IMR-90 (cell line): ENCODE results near the gene ZNF217. TPM values are rescaled to one million over a fixed set of nuclear protein-coding genes. Genes with fewer than 3 reads are reported as not detected.

ENCODE experiments used
- ATAC-seq: fragments of 200-7000 bp; cut with Tn5 transposase; 2 replicates; pipeline ENCODE4 v1.9.1; 2020; ENCODE audit warnings: low read depth, mild to moderate bottlenecking, moderate library complexity
- BruUV-seq: library from RNA; stranded (reverse); fragments of 400-500 nt; replicated peaks from 2 replicates; lab custom pipeline; 2021; lab: Mats Ljungman, UMichigan
- CTCF ChIA-PET: fragments of 300-600 bp; formaldehyde crosslinking; extraction: SDS; loops from one replicate; lab custom pipeline; 2021; ENCODE audit warnings: antibody characterized with exemption; lab: Yijun Ruan, JAX
- POLR2A ChIA-PET: fragments of 300-600 bp; sonication (Branson Sonifier 250); formaldehyde crosslinking; loops from one replicate; lab custom pipeline; 2022; ENCODE audit warnings: antibody characterized with exemption; ENCODE audit not compliant: unreplicated experiment; lab: Charles Lee
- DNase-seq: peaks from one replicate; pipeline ENCODE4 v3.0.0; 2013
- H2AFZ ChIP-seq: replicated peaks from 2 replicates; pipeline ENCODE3; 2013; ENCODE audit warnings: low read length, mild to moderate bottlenecking; ENCODE audit not compliant: poor library complexity
- H2AK5ac ChIP-seq: 2 replicates; pipeline ENCODE4 v1.6.1; 2013; ENCODE audit warnings: low read depth, low read length, inconsistent platforms
- H2AK9ac ChIP-seq: replicated peaks from 2 replicates; pipeline ENCODE3; 2013; ENCODE audit warnings: mild to moderate bottlenecking, low read depth, low read length, moderate library complexity; ENCODE audit not compliant: poor library complexity
- H2BK120ac ChIP-seq: 2 replicates; pipeline ENCODE4 v1.6.1; 2013; ENCODE audit warnings: low read depth, low read length, inconsistent platforms
- H2BK15ac ChIP-seq: 3 replicates; pipeline ENCODE4 v1.6.1; 2013; ENCODE audit warnings: low read depth, low read length, inconsistent platforms
- H2BK20ac ChIP-seq: 2 replicates; pipeline ENCODE4 v1.6.1; 2013; ENCODE audit warnings: low read depth, mild to moderate bottlenecking, inconsistent platforms, low read length, moderate library complexity
- H2BK5ac ChIP-seq: 2 replicates; pipeline ENCODE4 v1.6.1; 2013; ENCODE audit warnings: mild to moderate bottlenecking, low read depth, low read length, inconsistent platforms; ENCODE audit not compliant: poor library complexity, severe bottlenecking
- H3K14ac ChIP-seq: replicated peaks from 2 replicates; pipeline ENCODE4 v1.6.1; 2013; ENCODE audit warnings: low read depth, low read length, inconsistent platforms
- H3K18ac ChIP-seq: 2 replicates; pipeline ENCODE4 v1.6.1; 2013; ENCODE audit warnings: low read depth, low read length, control low read depth
- H3K23ac ChIP-seq: 2 replicates; pipeline ENCODE4 v1.6.1; 2013; ENCODE audit warnings: low read depth, low read length, inconsistent platforms
- H3K27ac ChIP-seq: 2 replicates; pipeline ENCODE4 v1.5.1; 2013; ENCODE audit warnings: mild to moderate bottlenecking, control low read depth, low read length; ENCODE audit not compliant: insufficient read depth
- H3K27me3 ChIP-seq: 2 replicates; pipeline ENCODE4 v1.6.1; 2013; ENCODE audit warnings: low read length; ENCODE audit not compliant: control insufficient read depth, insufficient read depth
- H3K36me3 ChIP-seq: 2 replicates; pipeline ENCODE4 v1.6.1; 2013; ENCODE audit warnings: low read length, mixed read lengths; ENCODE audit not compliant: control insufficient read depth, insufficient read depth
- H3K4ac ChIP-seq: 2 replicates; pipeline ENCODE4 v1.6.1; 2013; ENCODE audit warnings: low read depth, low read length, inconsistent platforms
- H3K4me1 ChIP-seq: 2 replicates; pipeline ENCODE4 v1.6.1; 2013; ENCODE audit warnings: low read length, mixed read lengths; ENCODE audit not compliant: control insufficient read depth, insufficient read depth
- H3K4me2 ChIP-seq: 2 replicates; pipeline ENCODE4 v1.6.1; 2013; ENCODE audit warnings: low read depth, mild to moderate bottlenecking, control low read depth, low read length, moderate library complexity
- H3K4me3 ChIP-seq: 2 replicates; pipeline ENCODE4 v1.5.1; 2013; ENCODE audit warnings: low read depth, mild to moderate bottlenecking, control low read depth, low read length, moderate library complexity; ENCODE audit not compliant: insufficient read depth
- H3K56ac ChIP-seq: 2 replicates; pipeline ENCODE4 v1.6.1; 2013; ENCODE audit warnings: low read length, inconsistent platforms; ENCODE audit not compliant: insufficient read depth; ENCODE audit errors: extremely low read depth
- H3K79me1 ChIP-seq, 2 experiments: 2 replicates each; pipeline ENCODE4 v1.6.1; 2013; ENCODE audit warnings: low read length in 2 of 2, inconsistent platforms in 1 of 2, low read depth in 1 of 2
- H3K9ac ChIP-seq: 2 replicates; pipeline ENCODE4 v1.6.1; 2013; ENCODE audit warnings: low read depth, low read length, control low read depth
- H3K9me1 ChIP-seq: 2 replicates; pipeline ENCODE4 v1.6.1; 2013; ENCODE audit warnings: low read length, inconsistent platforms; ENCODE audit not compliant: insufficient read depth
- H3K9me3 ChIP-seq: 2 replicates; pipeline ENCODE4 v1.6.1; 2013; ENCODE audit warnings: low read length; ENCODE audit not compliant: control insufficient read depth, insufficient read depth
- H4K20me1 ChIP-seq: 2 replicates; pipeline ENCODE4 v1.6.1; 2013; ENCODE audit warnings: low read length, inconsistent platforms; ENCODE audit not compliant: insufficient read depth
- H4K5ac ChIP-seq: 2 replicates; pipeline ENCODE4 v1.6.1; 2013; ENCODE audit warnings: mild to moderate bottlenecking, low read depth, low read length, control low read depth
- H4K8ac ChIP-seq, 2 experiments: 2 replicates each; pipeline ENCODE4 v1.6.1; 2013; ENCODE audit warnings: low read depth in 2 of 2, low read length in 2 of 2, control low read depth in 1 of 2, inconsistent platforms in 1 of 2
- H4K91ac ChIP-seq: 2 replicates; pipeline ENCODE4 v1.6.1; 2013; ENCODE audit warnings: low read depth, low read length, inconsistent platforms; ENCODE audit not compliant: insufficient read depth
- BHLHE40 ChIP-seq: fragments of 150-350 bp; IDR thresholded peaks from 2 replicates; pipeline ENCODE4 v1.6.1; 2016; ENCODE audit warnings: mild to moderate bottlenecking, low read depth, low read length
- CEBPB ChIP-seq: IDR thresholded peaks from 2 replicates; pipeline ENCODE4 v1.6.1; 2012; ENCODE audit warnings: low read depth, low read length, improper control_type of control experiment
- FOS ChIP-seq: fragments of 150-350 bp; IDR thresholded peaks from 2 replicates; pipeline ENCODE4 v1.6.1; 2016; ENCODE audit warnings: low read depth, low read length
- MAFK ChIP-seq: IDR thresholded peaks from 2 replicates; pipeline ENCODE4 v1.6.1; 2012; ENCODE audit warnings: low read depth, low read length, improper control_type of control experiment
- NFE2L2 ChIP-seq: fragments of 150-350 bp; IDR thresholded peaks from 2 replicates; pipeline ENCODE4 v1.6.1; 2016; ENCODE audit warnings: low read depth, mild to moderate bottlenecking, low read length
- POLR2A ChIP-seq: IDR thresholded peaks from 2 replicates; pipeline ENCODE4 v1.6.1; 2012; ENCODE audit warnings: mild to moderate bottlenecking, low read depth, low read length
- RAD21 ChIP-seq: IDR thresholded peaks from 2 replicates; pipeline ENCODE4 v1.6.1; 2012; ENCODE audit warnings: low read length, improper control_type of control experiment
- RCOR1 ChIP-seq: IDR thresholded peaks from 2 replicates; pipeline ENCODE4 v1.6.1; 2012; ENCODE audit warnings: mild to moderate bottlenecking, low read length, improper control_type of control experiment; ENCODE audit not compliant: insufficient replicate concordance
- RFX5 ChIP-seq: IDR thresholded peaks from 2 replicates; pipeline ENCODE4 v1.8.0; 2012; ENCODE audit warnings: low read depth, mild to moderate bottlenecking, low read length, moderate library complexity
- SMC3 ChIP-seq: fragments of 150-350 bp; IDR thresholded peaks from 2 replicates; pipeline ENCODE4 v1.6.1; 2016; ENCODE audit warnings: low read depth, mild to moderate bottlenecking, antibody characterized with exemption, low read length, moderate library complexity
- USF2 ChIP-seq: fragments of 150-350 bp; IDR thresholded peaks from 2 replicates; pipeline ENCODE4 v1.6.1; 2017; ENCODE audit warnings: mild to moderate bottlenecking, antibody characterized with exemption, low read length, low read depth
- WGBS, 2 experiments: methylation state at CpG; one replicate each; pipeline versions ENCODE4 v1.1.5 to v1.1.7; 2013; ENCODE audit warnings: missing lambda C conversion rate in 2 of 2; ENCODE audit not compliant: insufficient read length in 1 of 2; ENCODE audit errors: extremely low coverage in 2 of 2; 5-methylcytosine and 5-hydroxymethylcytosine counted together
- dilution Hi-C: fragments of 300-500 bp; cut with HindIII; formaldehyde crosslinking; loops from one replicate; pipeline ENCODE4 v1.14.3; 2018; ENCODE audit warnings: low sequenced_read_pairs; ENCODE audit not compliant: unreplicated experiment
- in situ Hi-C: fragments of 300-500 bp; cut with MboI; formaldehyde crosslinking; loops from 3 replicates; pipeline ENCODE4 v1.14.3; 2019; ENCODE audit warnings: low sequenced_read_pairs, inconsistent platforms, mixed read lengths
- intact Hi-C: fragments of 100-400 bp; cut with micrococcal nuclease; formaldehyde crosslinking; loops from 2 replicates; pipeline ENCODE4 v1.10.0; 2022
- polyA plus RNA-seq, 3 experiments: library from polyadenylated mRNA; depleted of rRNA; stranded (reverse); fragments of >200 nt; gene quantifications; 2 replicates each; pipeline ENCODE4 v1.2.3, GENCODE V29; 2012; ENCODE audit warnings: low replicate concordance in 1 of 3
- total RNA-seq: library from RNA; depleted of rRNA; stranded (reverse); fragments of >200 nt; gene quantifications from 2 replicates; pipeline ENCODE4 v1.2.3, GENCODE V29; 2012
- TF ChIP-seq, protein P1 (sequence below): conservative IDR thresholded peaks from 2 replicates; pipeline ENCODE4 v1.5.1; 2012; ENCODE audit warnings: mild to moderate bottlenecking, low read depth, low read length, improper control_type of control experiment
- TF ChIP-seq, protein P2 (sequence below): fragments of 150-350 bp; IDR thresholded peaks from 2 replicates; pipeline ENCODE4 v1.6.1; 2016; ENCODE audit warnings: low read depth, mild to moderate bottlenecking, low read length, moderate library complexity, borderline replicate concordance

Gene ZNF217
- total and polyA plus RNA-seq, 2 of the 4 experiments (the other 2 are of a cell fraction) = 9.1 to 27.8 TPM

DNA sequence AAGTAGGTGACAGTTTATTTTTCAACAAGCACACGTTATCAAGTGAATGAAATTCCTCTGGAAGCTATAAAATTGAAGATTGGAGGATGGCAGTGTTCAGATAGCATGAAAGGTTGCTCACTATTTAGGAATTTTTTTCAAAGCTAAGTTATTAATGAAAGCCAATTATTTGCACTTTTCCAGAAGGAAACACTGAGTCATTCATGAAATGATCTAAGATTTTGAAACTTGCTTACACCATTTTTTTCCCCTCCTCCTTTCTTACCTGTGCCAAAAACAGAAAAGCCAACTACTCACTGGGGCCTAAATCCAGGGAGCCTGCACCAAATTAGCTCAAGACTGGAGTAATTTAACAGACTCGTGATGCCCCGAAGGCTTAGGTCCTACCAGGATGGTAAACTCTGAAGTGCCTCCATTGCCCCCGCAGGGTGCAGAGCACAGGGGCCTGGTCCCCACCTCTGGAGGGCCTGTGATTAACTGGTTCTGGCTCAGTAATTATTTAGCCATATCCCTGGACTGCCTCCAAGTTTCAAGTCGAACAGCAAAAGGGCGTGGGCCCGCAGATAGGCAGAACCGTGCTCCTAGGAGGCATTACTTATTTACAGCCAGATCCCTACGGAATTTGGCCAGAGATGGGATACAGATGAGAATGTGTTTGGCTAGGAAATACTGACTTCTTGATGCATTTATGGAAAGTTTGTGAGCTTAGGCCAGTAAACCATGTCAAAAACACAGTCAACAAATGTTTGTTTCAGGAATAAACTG is 28.0 kb upstream of the ZNF217 start:
- H3K79me1 ChIP-seq = 0 out of 4 replicates have a peak, but pooled peaks cover 0 to 3% of the 10 kb centered on the region in 2 experiments
- H3K4me2 ChIP-seq = peak overlapping the region; percentile 61
- intact Hi-C loops (loop anchor here (2.0 kb wide), 1 partner anchor 21 kb away; no protein-coding TSS in a partner anchor), dilution Hi-C loops (no loop called here), in situ Hi-C loops (no loop called here)
- peaks cover 15% of the 10 kb centered on the region for H3K4me1 ChIP-seq
- peak overlapping the region; percentile 75 to 94 for H4K8ac ChIP-seq
- no peaks in the 10 kb centered on the region for H3K36me3 ChIP-seq
- ChIA-PET CTCF (interaction anchor here (0.6 to 1.0 kb wide), 3 partner anchors 27 to 318 kb away, joined by 3 to 4 read pairs (median 3); no protein-coding TSS in a partner anchor), POLR2A (interaction anchor here (0.6 kb wide), 2 partner anchors 117 to 118 kb away, joined by 3 read pairs; no protein-coding TSS in a partner anchor)
- BruUV-seq = no TSS peak
- peak overlapping the region; percentile 68 for H3K9ac ChIP-seq
- ATAC-seq (peak; percentile 21), DNase-seq (peak; percentile 82)
- H3K18ac ChIP-seq = peak overlapping the region; percentile 95
- no peaks in the 10 kb centered on the region for H4K20me1 ChIP-seq
- H3K27ac ChIP-seq = peak overlapping the region; percentile 98
- peak overlapping the region; percentile 86 for H2AK5ac ChIP-seq
- peak overlapping the region; percentile 95 for H4K5ac ChIP-seq
- H3K27me3 ChIP-seq = no peaks in the 10 kb centered on the region
- peak overlapping the region; percentile 90 for H4K91ac ChIP-seq
- H2BK5ac ChIP-seq = peak overlapping the region; percentile 89
- H3K9me1 ChIP-seq = peaks cover 3% of the 10 kb centered on the region
- H3K4me3 ChIP-seq = no peak overlapping the region
- H3K56ac ChIP-seq = peak overlapping the region; percentile 79
- peak overlapping the region; percentile 35 for H2AK9ac ChIP-seq
- H2BK15ac ChIP-seq = peak overlapping the region; percentile 75
- H3K14ac ChIP-seq = peak overlapping the region; percentile 88
- H2AFZ ChIP-seq = peak overlapping the region; percentile 76
- WGBS, 2 experiments = 15% methylated on average over 4 of the region's 9 CpGs; no CpG with 5 or more reads in 1 of the 2 experiments
- peak overlapping the region; percentile 68; the same call in 1 of the 2 replicates for H3K23ac ChIP-seq
- H3K4ac ChIP-seq = peak overlapping the region; percentile 43
- no peaks in the 10 kb centered on the region for H3K9me3 ChIP-seq
- peak overlapping the region; percentile 90 for H2BK20ac ChIP-seq
- H2BK120ac ChIP-seq = peak overlapping the region; percentile 89
- TF ChIP-seq, protein P1, sequence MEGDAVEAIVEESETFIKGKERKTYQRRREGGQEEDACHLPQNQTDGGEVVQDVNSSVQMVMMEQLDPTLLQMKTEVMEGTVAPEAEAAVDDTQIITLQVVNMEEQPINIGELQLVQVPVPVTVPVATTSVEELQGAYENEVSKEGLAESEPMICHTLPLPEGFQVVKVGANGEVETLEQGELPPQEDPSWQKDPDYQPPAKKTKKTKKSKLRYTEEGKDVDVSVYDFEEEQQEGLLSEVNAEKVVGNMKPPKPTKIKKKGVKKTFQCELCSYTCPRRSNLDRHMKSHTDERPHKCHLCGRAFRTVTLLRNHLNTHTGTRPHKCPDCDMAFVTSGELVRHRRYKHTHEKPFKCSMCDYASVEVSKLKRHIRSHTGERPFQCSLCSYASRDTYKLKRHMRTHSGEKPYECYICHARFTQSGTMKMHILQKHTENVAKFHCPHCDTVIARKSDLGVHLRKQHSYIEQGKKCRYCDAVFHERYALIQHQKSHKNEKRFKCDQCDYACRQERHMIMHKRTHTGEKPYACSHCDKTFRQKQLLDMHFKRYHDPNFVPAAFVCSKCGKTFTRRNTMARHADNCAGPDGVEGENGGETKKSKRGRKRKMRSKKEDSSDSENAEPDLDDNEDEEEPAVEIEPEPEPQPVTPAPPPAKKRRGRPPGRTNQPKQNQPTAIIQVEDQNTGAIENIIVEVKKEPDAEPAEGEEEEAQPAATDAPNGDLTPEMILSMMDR = no peak
- TF ChIP-seq FOS = peak; percentile 54; the same call in 1 of the 2 replicates
- no peak for TF ChIP-seq POLR2A
- TF ChIP-seq USF2 = no peak
- TF ChIP-seq RFX5 = no peak
- TF ChIP-seq NFE2L2 = peak; percentile 27; the same call in 1 of the 2 replicates
- TF ChIP-seq BHLHE40 = no peak
- TF ChIP-seq, protein P2, sequence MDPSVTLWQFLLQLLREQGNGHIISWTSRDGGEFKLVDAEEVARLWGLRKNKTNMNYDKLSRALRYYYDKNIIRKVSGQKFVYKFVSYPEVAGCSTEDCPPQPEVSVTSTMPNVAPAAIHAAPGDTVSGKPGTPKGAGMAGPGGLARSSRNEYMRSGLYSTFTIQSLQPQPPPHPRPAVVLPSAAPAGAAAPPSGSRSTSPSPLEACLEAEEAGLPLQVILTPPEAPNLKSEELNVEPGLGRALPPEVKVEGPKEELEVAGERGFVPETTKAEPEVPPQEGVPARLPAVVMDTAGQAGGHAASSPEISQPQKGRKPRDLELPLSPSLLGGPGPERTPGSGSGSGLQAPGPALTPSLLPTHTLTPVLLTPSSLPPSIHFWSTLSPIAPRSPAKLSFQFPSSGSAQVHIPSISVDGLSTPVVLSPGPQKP = no peak
- no peak for TF ChIP-seq RAD21
- TF ChIP-seq MAFK = peak; percentile 35; the same call in 1 of the 2 replicates
- TF ChIP-seq RCOR1 = no peak
- TF ChIP-seq SMC3 = 0 out of 2 replicates have a peak, but pooled peaks have one; percentile 4
- peak; percentile 58; the same call in 1 of the 2 replicates for TF ChIP-seq CEBPB
